Measurements from ENCODE around the gene CD33.

The CD33 gene

GRCh38 chr19:51210191-51210784 lies 14.6 kb upstream of the CD33 start:
- ATAC-seq: no peak
- TF ChIP-seq ESRRG (CRISPR knock-in tag; IDR thresholded peaks at IDR 0.05) (no peak), PATZ1 (CRISPR knock-in tag; IDR thresholded peaks at IDR 0.05; ENCODE audit: borderline replicate concordance) (no peak), RARB (CRISPR knock-in tag; IDR thresholded peaks at IDR 0.05) (no peak), ZC3H10 (CRISPR knock-in tag; IDR thresholded peaks at IDR 0.05) (no peak), ZNF70 (CRISPR knock-in tag; IDR thresholded peaks at IDR 0.05) (no peak), ISL1 (CRISPR knock-in tag; IDR thresholded peaks at IDR 0.05) (no peak), TCF4 (CRISPR knock-in tag; IDR thresholded peaks at IDR 0.05; ENCODE audit: borderline replicate concordance) (no peak), CSDC2 (CRISPR knock-in tag; IDR thresholded peaks at IDR 0.05) (no peak), GLIS3 (CRISPR knock-in tag; IDR thresholded peaks at IDR 0.05) (no peak), OSR1 (CRISPR knock-in tag; IDR thresholded peaks at IDR 0.05) (no peak), PPARA (CRISPR knock-in tag; IDR thresholded peaks at IDR 0.05; ENCODE audit: borderline replicate concordance) (no peak), TOX (CRISPR knock-in tag; IDR thresholded peaks at IDR 0.05; ENCODE audit: borderline replicate concordance) (no peak)

DNA sequence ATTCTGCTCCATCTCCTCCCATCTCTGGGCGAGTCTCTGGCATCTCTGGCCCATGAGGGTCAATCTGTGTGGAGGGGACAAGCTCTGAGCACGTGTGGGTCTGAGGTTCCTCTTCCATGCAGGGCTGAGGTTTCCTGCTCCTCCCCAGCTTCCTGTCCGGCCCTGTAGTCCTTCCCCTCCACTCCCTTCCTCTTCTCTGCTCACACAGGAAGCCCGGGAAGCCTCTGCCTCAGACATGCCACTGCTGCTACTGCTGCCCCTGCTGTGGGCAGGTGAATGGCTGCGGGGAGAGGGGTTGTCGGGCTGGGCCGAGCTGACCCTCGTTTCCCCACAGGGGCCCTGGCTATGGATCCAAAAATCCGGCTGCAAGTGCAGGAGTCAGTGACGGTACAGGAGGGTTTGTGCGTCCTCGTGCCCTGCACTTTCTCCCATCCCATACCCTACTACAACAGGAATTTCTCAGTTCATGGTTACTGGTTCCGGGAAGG lies 14.0 kb upstream of the CD33 start:
- peak; percentile 28; the same call in 1 of the 3 replicates for ATAC-seq

DNA sequence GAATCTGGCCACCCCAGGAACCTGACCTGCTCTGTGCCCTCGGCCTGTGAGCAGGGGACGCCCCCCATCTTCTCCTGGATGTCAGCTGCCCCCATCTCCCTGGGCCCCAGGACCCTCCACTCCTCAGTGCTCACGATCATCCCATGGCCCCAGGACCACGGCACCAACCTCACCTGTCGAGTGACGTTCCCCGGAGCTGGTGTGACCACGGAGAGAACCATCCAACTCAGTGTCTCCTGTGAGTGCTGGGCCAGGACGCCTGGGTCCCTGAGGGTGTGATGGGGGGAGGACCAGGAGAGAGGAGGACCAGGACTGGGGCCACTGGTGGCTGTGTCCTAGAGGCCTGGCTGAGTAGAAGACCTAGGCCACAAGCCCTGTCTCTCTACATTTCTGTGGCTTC lies 13.0 kb upstream of the CD33 start:
- TF ChIP-seq ZNF565 (CRISPR knock-in tag; conservative IDR thresholded peaks at IDR 0.05; ENCODE audit: low read depth) (no peak), RARB (CRISPR knock-in tag; IDR thresholded peaks at IDR 0.05) (no peak), OSR1 (CRISPR knock-in tag; IDR thresholded peaks at IDR 0.05) (no peak), TSHZ2 (CRISPR knock-in tag; IDR thresholded peaks at IDR 0.05) (no peak), ZFP3 (CRISPR knock-in tag; IDR thresholded peaks at IDR 0.05) (no peak), GLIS3 (CRISPR knock-in tag; IDR thresholded peaks at IDR 0.05) (no peak), ZNF70 (CRISPR knock-in tag; IDR thresholded peaks at IDR 0.05) (no peak), ZNF8 (CRISPR knock-in tag; IDR thresholded peaks at IDR 0.05) (no peak), CSDC2 (CRISPR knock-in tag; IDR thresholded peaks at IDR 0.05) (no peak), PATZ1 (CRISPR knock-in tag; IDR thresholded peaks at IDR 0.05; ENCODE audit: borderline replicate concordance) (no peak)
- TF ChIP-seq, protein P1, sequence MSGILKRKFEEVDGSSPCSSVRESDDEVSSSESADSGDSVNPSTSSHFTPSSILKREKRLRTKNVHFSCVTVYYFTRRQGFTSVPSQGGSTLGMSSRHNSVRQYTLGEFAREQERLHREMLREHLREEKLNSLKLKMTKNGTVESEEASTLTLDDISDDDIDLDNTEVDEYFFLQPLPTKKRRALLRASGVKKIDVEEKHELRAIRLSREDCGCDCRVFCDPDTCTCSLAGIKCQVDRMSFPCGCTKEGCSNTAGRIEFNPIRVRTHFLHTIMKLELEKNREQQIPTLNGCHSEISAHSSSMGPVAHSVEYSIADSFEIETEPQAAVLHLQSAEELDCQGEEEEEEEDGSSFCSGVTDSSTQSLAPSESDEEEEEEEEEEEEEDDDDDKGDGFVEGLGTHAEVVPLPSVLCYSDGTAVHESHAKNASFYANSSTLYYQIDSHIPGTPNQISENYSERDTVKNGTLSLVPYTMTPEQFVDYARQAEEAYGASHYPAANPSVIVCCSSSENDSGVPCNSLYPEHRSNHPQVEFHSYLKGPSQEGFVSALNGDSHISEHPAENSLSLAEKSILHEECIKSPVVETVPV (CRISPR knock-in tag; IDR thresholded peaks at IDR 0.05): no peak
- TF ChIP-seq, protein P2, sequence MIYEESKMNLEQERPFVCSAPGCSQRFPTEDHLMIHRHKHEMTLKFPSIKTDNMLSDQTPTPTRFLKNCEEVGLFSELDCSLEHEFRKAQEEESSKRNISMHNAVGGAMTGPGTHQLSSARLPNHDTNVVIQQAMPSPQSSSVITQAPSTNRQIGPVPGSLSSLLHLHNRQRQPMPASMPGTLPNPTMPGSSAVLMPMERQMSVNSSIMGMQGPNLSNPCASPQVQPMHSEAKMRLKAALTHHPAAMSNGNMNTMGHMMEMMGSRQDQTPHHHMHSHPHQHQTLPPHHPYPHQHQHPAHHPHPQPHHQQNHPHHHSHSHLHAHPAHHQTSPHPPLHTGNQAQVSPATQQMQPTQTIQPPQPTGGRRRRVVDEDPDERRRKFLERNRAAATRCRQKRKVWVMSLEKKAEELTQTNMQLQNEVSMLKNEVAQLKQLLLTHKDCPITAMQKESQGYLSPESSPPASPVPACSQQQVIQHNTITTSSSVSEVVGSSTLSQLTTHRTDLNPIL (CRISPR knock-in tag; IDR thresholded peaks at IDR 0.05; ENCODE audit: low read depth): no peak
- ATAC-seq: no peak

DNA sequence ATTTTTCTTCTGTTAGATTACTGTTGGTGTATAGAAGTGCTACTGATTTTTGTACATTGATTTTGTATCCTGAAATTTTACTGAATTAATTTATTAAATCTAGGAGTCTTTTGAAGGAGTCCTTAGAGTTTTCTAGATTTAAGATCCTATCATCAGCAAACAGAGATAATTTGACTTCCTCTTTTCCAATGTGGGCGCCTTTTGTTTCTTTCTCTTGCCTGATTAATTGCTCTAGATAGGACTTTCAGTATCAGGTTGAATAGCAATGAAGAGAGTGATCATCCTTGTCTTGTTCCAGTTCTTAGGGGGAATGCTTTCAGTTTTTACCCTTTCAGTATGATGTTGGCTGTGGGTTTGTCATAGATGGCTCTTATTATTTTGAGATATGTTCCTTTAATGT lies 5.6 kb upstream of the CD33 start:
- ATAC-seq: no peak

More for the DNA sequence above, 5.6 kb upstream of the CD33 start:
- no peak for TF ChIP-seq ZNF70 (CRISPR knock-in tag; IDR thresholded peaks at IDR 0.05)
- TF ChIP-seq ZNF8 (CRISPR knock-in tag; IDR thresholded peaks at IDR 0.05): no peak

Measured in SK-N-SH treated with all-trans-retinoic acid at 6 μM for 48 hours (cell line).